Embryonic facial prominence (tissue), 1 donor: ENCODE data around the gene OR56A1.

Experiments used
- DNase-seq: peaks from one replicate; pipeline ENCODE4 v3.0.0-alpha.2; 2016; ENCODE audit errors: extremely low spot score

The OR56A1 gene

DNA sequence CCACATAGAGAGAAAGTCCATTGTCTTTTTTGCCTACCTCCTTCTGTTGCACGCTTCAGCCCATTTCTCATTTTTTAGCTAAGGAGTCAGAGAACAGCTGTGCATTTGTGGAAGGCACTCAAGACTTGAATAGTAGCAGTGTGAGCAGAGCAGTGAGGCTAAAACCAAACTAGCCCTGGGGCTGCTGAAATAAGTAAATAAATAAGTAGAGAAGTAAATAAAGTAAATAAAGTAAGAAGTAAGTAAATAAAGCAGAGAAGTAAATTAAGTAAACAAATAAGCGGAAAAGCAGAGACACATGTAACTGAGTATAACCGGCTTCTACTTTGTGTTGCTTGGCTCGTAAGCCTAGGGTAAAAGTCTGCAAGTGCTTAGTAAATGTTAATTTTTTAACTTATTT is 41.4 kb downstream of the OR56A1 start:
- no peak for DNase-seq

DNA sequence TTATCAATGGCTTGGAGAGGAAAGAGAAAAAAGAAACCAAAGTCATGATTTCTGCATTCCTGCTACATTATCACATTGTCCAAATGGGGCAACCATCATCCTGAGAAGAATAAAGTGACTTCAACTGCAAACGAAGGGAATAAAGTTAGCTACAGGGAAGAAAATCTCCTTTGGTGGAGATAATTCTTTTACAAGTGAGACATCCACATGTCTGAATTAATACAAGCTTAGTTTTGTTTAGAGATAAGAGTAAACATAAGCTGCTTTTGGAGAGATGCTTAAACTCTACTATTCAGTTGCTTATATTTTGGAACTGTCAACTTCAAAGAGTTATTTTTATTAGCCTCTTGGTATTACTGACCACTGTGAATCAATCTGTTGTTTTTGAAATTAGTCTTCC is 43.7 kb downstream of the OR56A1 start, which contains the start of gene OR52L1:
OR52L1 (minus strand) TSS at position 101 of the 400 bp plus-strand sequence; CDS start at position 46, 55 bp downstream.
- no peak for DNase-seq

DNA sequence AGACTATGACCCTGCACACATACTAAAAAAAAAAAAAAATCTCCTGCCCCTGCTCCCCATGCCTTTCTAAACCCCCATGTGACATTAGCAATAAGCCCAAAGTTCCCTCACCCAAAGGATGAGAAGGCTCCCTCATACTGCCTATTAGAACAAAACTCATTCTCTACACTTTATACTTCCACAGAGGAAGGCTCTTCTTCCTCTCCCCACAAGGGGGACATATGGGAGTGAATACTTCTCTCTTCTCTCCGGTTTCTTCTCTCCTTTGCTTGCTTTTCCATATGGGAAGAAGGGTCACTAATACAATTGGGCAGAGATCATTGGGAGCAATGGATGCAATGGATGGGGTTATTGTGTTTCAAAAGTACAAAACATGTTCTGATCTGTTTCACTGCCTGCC is 47.1 kb downstream of the OR56A1 start:
- DNase-seq: no peak

DNA sequence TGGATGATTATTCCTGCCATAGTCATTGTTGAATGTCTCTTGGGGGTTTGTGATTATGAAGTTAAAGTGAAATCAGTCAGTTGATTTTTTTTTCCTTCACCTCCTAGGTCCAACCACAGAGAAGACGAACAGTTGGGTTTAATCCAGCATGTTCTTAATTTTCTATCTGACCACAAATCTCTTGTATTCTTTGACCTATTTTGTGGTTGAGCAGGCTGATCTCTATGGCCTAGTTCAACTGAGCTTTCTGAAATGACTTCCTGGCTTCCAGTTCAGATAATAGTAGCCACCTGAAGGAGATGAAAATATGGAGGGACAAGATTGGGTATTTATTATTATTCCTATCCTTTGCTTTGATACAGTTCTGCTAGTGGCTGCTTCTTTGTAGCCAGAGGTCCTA is 57.0 kb downstream of the OR56A1 start:
- no peak for DNase-seq
